Islet of Langerhans (tissue), 1 donor: ENCODE results near the gene PAGE5.

Experiments used
- FAIRE-seq: peaks from one replicate; lab custom pipeline; 2011; peaks lifted over from hg19 to GRCh38; lab: Jason Lieb, UNC

PAGE5 gene

GRCh38 chrX:55220119-55220794, at the start of gene PAGE5:
PAGE5 (plus strand) TSS chrX:55220346; CDS start chrX:55221383, 1,037 bp downstream.
- FAIRE-seq: no peak

- FAIRE-seq: no peak
Measured at GRCh38 chrX:55187281-55187680, 32.9 kb upstream of the PAGE5 start.

- no peak for FAIRE-seq
Measured at GRCh38 chrX:55196688-55197087, 23.5 kb upstream of the PAGE5 start.

GRCh38 chrX:55201930-55202579, 18.1 kb upstream of the PAGE5 start:
- no peak for FAIRE-seq

GRCh38 chrX:55206162-55206941, 13.8 kb upstream of the PAGE5 start:
- peak; percentile 36 for FAIRE-seq

- FAIRE-seq: no peak
Measured at GRCh38 chrX:55210931-55211677, 9.0 kb upstream of the PAGE5 start.

- no peak for FAIRE-seq
Measured at GRCh38 chrX:55213381-55213780, 6.8 kb upstream of the PAGE5 start.

- FAIRE-seq: no peak
Measured at GRCh38 chrX:55240788-55241340, 20.7 kb downstream of the PAGE5 start.

GRCh38 chrX:55253528-55253927, 33.4 kb downstream of the PAGE5 start:
- FAIRE-seq: no peak

GRCh38 chrX:55260806-55261205, 40.7 kb downstream of the PAGE5 start:
- no peak for FAIRE-seq

- FAIRE-seq: no peak
Measured at GRCh38 chrX:55264816-55265215, 44.7 kb downstream of the PAGE5 start, which contains the start of gene PAGE3. PAGE3 (minus strand) TSS chrX:55264916; CDS start chrX:55263903, 1,013 bp downstream.
